NCI-H2227 (cell line): Measurements from ENCODE around the gene CEACAM16.
"Not testable (repeated sequence)": the region's sequence is repeated elsewhere in the genome, so short reads cannot be mapped to it uniquely, and the experiment has no call there.

Experiments used
- DNase-seq: peaks from one replicate; lab custom pipeline; 2025; ENCODE audit not compliant: unreplicated experiment; lab: John Stamatoyannopoulos, UW

CEACAM16 gene

GRCh38 chr19:44675521-44675920 lies 23.4 kb upstream of the CEACAM16 start:
- DNase-seq = no peak

- DNase-seq = peak; percentile 9
Observed at GRCh38 chr19:44677019-44677811, 21.7 kb upstream of the CEACAM16 start.

- DNase-seq = no peak
Observed at GRCh38 chr19:44680536-44680935, 18.4 kb upstream of the CEACAM16 start.

- no peak for DNase-seq
Observed at GRCh38 chr19:44681992-44682790, 16.8 kb upstream of the CEACAM16 start.

GRCh38 chr19:44682807-44683206 lies 16.1 kb upstream of the CEACAM16 start:
- DNase-seq = no peak

- DNase-seq = no peak
Observed at GRCh38 chr19:44683434-44684210, 15.3 kb upstream of the CEACAM16 start.

- DNase-seq = not testable (repeated sequence)
Observed at GRCh38 chr19:44684396-44684795, 14.6 kb upstream of the CEACAM16 start.

GRCh38 chr19:44684892-44685863 lies 13.8 kb upstream of the CEACAM16 start:
- peak; percentile 48 for DNase-seq

GRCh38 chr19:44685877-44686276 lies 13.1 kb upstream of the CEACAM16 start:
- no peak for DNase-seq

GRCh38 chr19:44686896-44687295 lies 12.1 kb upstream of the CEACAM16 start:
- DNase-seq = no peak

- no peak for DNase-seq
Observed at GRCh38 chr19:44687888-44688287, 11.1 kb upstream of the CEACAM16 start.

GRCh38 chr19:44689290-44690130 lies 9.4 kb upstream of the CEACAM16 start:
- peak; percentile 67 for DNase-seq

- DNase-seq = no peak
Observed at GRCh38 chr19:44690131-44690440, 8.9 kb upstream of the CEACAM16 start.

- DNase-seq = no peak
Observed at GRCh38 chr19:44692379-44692721, 6.6 kb upstream of the CEACAM16 start.

GRCh38 chr19:44694184-44694579 lies 4.8 kb upstream of the CEACAM16 start:
- no peak for DNase-seq

GRCh38 chr19:44696939-44697669 lies 1.8 kb upstream of the CEACAM16 start:
- DNase-seq = peak; percentile 20

GRCh38 chr19:44697670-44698034 lies 1.3 kb upstream of the CEACAM16 start:
- no peak for DNase-seq

- no peak for DNase-seq
Observed at GRCh38 chr19:44700547-44700946, 1.6 kb downstream of the CEACAM16 start.

- DNase-seq = no peak
Observed at GRCh38 chr19:44701228-44701627, 2.3 kb downstream of the CEACAM16 start.
